HEK293 (cell line): ENCODE data around the gene CTNNBL1.

ENCODE experiments used
- CTCF ChIA-PET: fragments of 350-600 bp; formaldehyde crosslinking; extraction: SDS; loops from one replicate; lab custom pipeline; 2021; ENCODE audit warnings: antibody characterized with exemption; lab: Yijun Ruan, JAX
- POLR2A ChIA-PET: fragments of 300-600 bp; formaldehyde crosslinking; extraction: SDS; loops from one replicate; lab custom pipeline; 2020; ENCODE audit warnings: antibody characterized with exemption, inconsistent platforms; lab: Yijun Ruan, JAX
- H3K27ac ChIP-seq: fragments of 200-500 bp; sonication (Bioruptor generic); 2 replicates; pipeline ENCODE4 v1.5.1; 2014; ENCODE audit warnings: low read depth, low read length, control low read depth, inconsistent platforms; ENCODE audit errors: extremely low read depth
- H3K36me3 ChIP-seq, 2 experiments: fragments of 200-500 bp in 1 of 2; sonication (Bioruptor generic) in 1 of 2; 1 replicate in 1 of 2; 2 replicates in 1 of 2; pipeline ENCODE4 v1.5.1; 2014 to 2017; ENCODE audit warnings: inconsistent platforms in 2 of 2, low read length in 2 of 2; ENCODE audit not compliant: control insufficient read depth in 2 of 2, insufficient read depth in 1 of 2
- H3K4me1 ChIP-seq: fragments of 200-500 bp; sonication (Bioruptor generic); 2 replicates; pipeline ENCODE4 v1.5.1; 2014; ENCODE audit warnings: mild to moderate bottlenecking, low read length, inconsistent platforms; ENCODE audit not compliant: control insufficient read depth, insufficient read depth
- H3K4me3 ChIP-seq: 2 replicates; pipeline ENCODE4 v1.5.1; 2011; ENCODE audit warnings: low read depth, mild to moderate bottlenecking, control low read depth, low read length, moderate library complexity
- H3K9me3 ChIP-seq: fragments of 200-500 bp; sonication (Bioruptor generic); 2 replicates; pipeline ENCODE4 v1.5.1; 2014; ENCODE audit warnings: low read depth, low read length, inconsistent platforms; ENCODE audit not compliant: control insufficient read depth, insufficient read depth
- EGR2 ChIP-seq: fragments of 450-650 bp; formaldehyde crosslinking; IDR thresholded peaks from 2 replicates; pipeline ENCODE4 v1.5.1; 2016; ENCODE audit warnings: low read depth, missing biosample characterization, missing genetic modification characterization
- ELK4 ChIP-seq: IDR thresholded peaks from 2 replicates; pipeline ENCODE4 v1.6.1; 2011; ENCODE audit warnings: mild to moderate bottlenecking, low read depth, low read length, borderline replicate concordance
- GLIS1 ChIP-seq: fragments of 450-650 bp; formaldehyde crosslinking; IDR thresholded peaks from 2 replicates; pipeline ENCODE4 v1.5.1; 2016; ENCODE audit warnings: missing biosample characterization, missing genetic modification characterization
- KLF10 ChIP-seq: fragments of 450-650 bp; IDR thresholded peaks from 2 replicates; pipeline ENCODE4 v1.5.1; 2018; ENCODE audit warnings: missing biosample characterization, mild to moderate bottlenecking, missing genetic modification characterization
- ZBTB21 ChIP-seq: fragments of 450-650 bp; formaldehyde crosslinking; IDR thresholded peaks from 2 replicates; pipeline ENCODE4 v1.5.1; 2017; ENCODE audit warnings: missing biosample characterization, missing genetic modification characterization
- ZBTB44 ChIP-seq: fragments of 450-650 bp; IDR thresholded peaks from 2 replicates; pipeline ENCODE4 v1.5.1; 2018; ENCODE audit warnings: missing biosample characterization, mild to moderate bottlenecking, missing genetic modification characterization
- ZEB2 ChIP-seq: fragments of 450-650 bp; formaldehyde crosslinking; IDR thresholded peaks from 2 replicates; pipeline ENCODE4 v1.5.1; 2016; ENCODE audit warnings: missing biosample characterization, missing genetic modification characterization
- ZFHX2 ChIP-seq: fragments of 450-650 bp; formaldehyde crosslinking; conservative IDR thresholded peaks from 2 replicates; pipeline ENCODE4 v1.5.1; 2016; ENCODE audit warnings: missing biosample characterization, missing genetic modification characterization
- ZFP69B ChIP-seq: fragments of 450-650 bp; formaldehyde crosslinking; IDR thresholded peaks from 2 replicates; pipeline ENCODE4 v1.5.1; 2016; ENCODE audit warnings: missing biosample characterization, missing genetic modification characterization
- ZIC2 ChIP-seq: fragments of 450-650 bp; formaldehyde crosslinking; IDR thresholded peaks from 2 replicates; pipeline ENCODE4 v1.5.1; 2016; ENCODE audit warnings: missing biosample characterization, missing genetic modification characterization
- ZNF114 ChIP-seq: fragments of 450-650 bp; formaldehyde crosslinking; IDR thresholded peaks from 2 replicates; pipeline ENCODE4 v1.5.0; 2017; ENCODE audit warnings: missing biosample characterization, missing genetic modification characterization
- ZNF121 ChIP-seq: fragments of 450-650 bp; formaldehyde crosslinking; IDR thresholded peaks from 2 replicates; pipeline ENCODE4 v1.5.1; 2016; ENCODE audit warnings: missing biosample characterization, missing genetic modification characterization
- ZNF132 ChIP-seq: fragments of 450-650 bp; formaldehyde crosslinking; IDR thresholded peaks from 2 replicates; pipeline ENCODE4 v1.5.1; 2017; ENCODE audit warnings: missing biosample characterization, missing genetic modification characterization, borderline replicate concordance
- ZNF155 ChIP-seq: fragments of 450-650 bp; formaldehyde crosslinking; IDR thresholded peaks from 2 replicates; pipeline ENCODE4 v1.5.1; 2016; ENCODE audit warnings: missing biosample characterization, missing genetic modification characterization
- ZNF248 ChIP-seq: fragments of 450-650 bp; formaldehyde crosslinking; IDR thresholded peaks from 2 replicates; pipeline ENCODE4 v1.5.1; 2017; ENCODE audit warnings: missing biosample characterization, missing genetic modification characterization
- ZNF341 ChIP-seq: fragments of 450-650 bp; formaldehyde crosslinking; IDR thresholded peaks from 2 replicates; pipeline ENCODE4; 2016; ENCODE audit warnings: low read depth, missing biosample characterization, missing genetic modification characterization
- ZNF37A ChIP-seq: fragments of 450-650 bp; IDR thresholded peaks from 2 replicates; pipeline ENCODE4 v1.5.1; 2018; ENCODE audit warnings: missing biosample characterization, missing genetic modification characterization
- ZNF548 ChIP-seq: fragments of 450-650 bp; formaldehyde crosslinking; IDR thresholded peaks from 2 replicates; pipeline ENCODE4 v1.5.1; 2016; ENCODE audit warnings: missing biosample characterization, missing genetic modification characterization
- ZNF585B ChIP-seq: fragments of 450-650 bp; formaldehyde crosslinking; IDR thresholded peaks from 2 replicates; pipeline ENCODE4 v1.5.1; 2016; ENCODE audit warnings: missing biosample characterization, missing genetic modification characterization
- ZNF600 ChIP-seq: fragments of 450-650 bp; formaldehyde crosslinking; IDR thresholded peaks from 2 replicates; pipeline ENCODE4 v1.5.1; 2016; ENCODE audit warnings: missing biosample characterization, missing genetic modification characterization
- ZNF664 ChIP-seq: fragments of 450-650 bp; formaldehyde crosslinking; IDR thresholded peaks from 2 replicates; pipeline ENCODE4 v1.5.1; 2016; ENCODE audit warnings: missing biosample characterization, missing genetic modification characterization
- ZSCAN4 ChIP-seq: fragments of 450-650 bp; formaldehyde crosslinking; IDR thresholded peaks from 2 replicates; pipeline ENCODE4 v1.5.1; 2017; ENCODE audit warnings: missing biosample characterization, missing genetic modification characterization

Gene CTNNBL1

GRCh38 chr20:37816726-37817125, 122.9 kb downstream of the CTNNBL1 start (continued):
- TF ChIP-seq ZNF664 (tag by site-specific recombination) = no peak; the same call in 1 of the 2 replicates
- no peak for TF ChIP-seq ZNF585B (tag by site-specific recombination)
- TF ChIP-seq ZEB2 (tag by site-specific recombination) = peak; percentile 73; the same call in 1 of the 2 replicates
- peak; percentile 50; the same call in 1 of the 2 replicates for TF ChIP-seq ZBTB21 (tag by site-specific recombination)
- peak; percentile 45; the same call in 1 of the 2 replicates for TF ChIP-seq ZNF600 (tag by site-specific recombination)
- no peak for TF ChIP-seq ZNF548
- TF ChIP-seq ZNF132 = no peak
- no peak for TF ChIP-seq ZBTB44
- TF ChIP-seq ZNF121 = no peak
- no peak for TF ChIP-seq ZNF248
- TF ChIP-seq ELK4 = no peak
- no peak for TF ChIP-seq KLF10 (tag by site-specific recombination)
- TF ChIP-seq ZNF114 (tag by site-specific recombination) = no peak
- no peak for TF ChIP-seq ZNF341 (tag by site-specific recombination)
- no peak for TF ChIP-seq ZNF155 (tag by site-specific recombination)

GRCh38 chr20:37821696-37822095, 127.9 kb downstream of the CTNNBL1 start:
- TF ChIP-seq GLIS1 (tag by site-specific recombination) (peak; percentile 40; the same call in 1 of the 2 replicates), ZNF37A (no peak), ZIC2 (peak; percentile 33)
- POLR2A ChIA-PET = no interaction called here
- H3K4me1 ChIP-seq = peaks cover 4% of the 10 kb centered on the region; the same call in 1 of the 2 replicates
- CTCF ChIA-PET = interaction anchor here (0.6 kb wide), 1 partner anchor 206 kb away, joined by 3 read pairs; no protein-coding TSS in a partner anchor
- no peaks in the 10 kb centered on the region; a peak in 1 of 3 replicates for H3K36me3 ChIP-seq
- no peaks in the 10 kb centered on the region for H3K9me3 ChIP-seq
- no peak overlapping the region for H3K4me3 ChIP-seq
- no peak overlapping the region for H3K27ac ChIP-seq

- Histone ChIP-seq H3K27ac (no peak overlapping the region), H3K4me1 (no peaks in the 10 kb centered on the region), H3K9me3 (no peaks in the 10 kb centered on the region)
- ChIA-PET POLR2A (no interaction called here), CTCF (interaction anchor here (0.6 kb wide), 1 partner anchor 206 kb away, joined by 3 read pairs; no protein-coding TSS in a partner anchor)
- TF ChIP-seq ZFHX2 (tag by site-specific recombination) (peak; percentile 22; the same call in 1 of the 2 replicates), EGR2 (tag by site-specific recombination) (0 out of 2 replicates have a peak, but pooled peaks have one; percentile 8), ZSCAN4 (tag by site-specific recombination) (no peak), ZFP69B (tag by site-specific recombination) (no peak)
- TF ChIP-seq, all 188 proteins: peak for 2
- Histone ChIP-seq H3K36me3 (no peaks in the 10 kb centered on the region; a peak in 1 of 3 replicates), H3K4me3 (no peak overlapping the region)
Measured at GRCh38 chr20:37822141-37822601, 128.3 kb downstream of the CTNNBL1 start.
